Activated CD8-positive, alpha-beta memory T cell treated with anti-CD3 and anti-CD28 coated beads for 1 hour (primary cell): ENCODE data around the gene SIRT2.
"Not testable (repeated sequence)": the region's sequence is repeated elsewhere in the genome, so short reads cannot be mapped to it uniquely, and the experiment has no call there.

ENCODE experiments used
- DNase-seq, 2 donors: peaks; one replicate each; pipeline ENCODE4 v3.0.0-alpha.2; 2020; ENCODE audit warnings: low read depth in 1 of 2; ENCODE audit errors: extremely low read depth in 1 of 2

SIRT2 gene

GRCh38 chr19:38898788-38899446 is 501 bp downstream of the SIRT2 start:
- no peak for DNase-seq

DNA sequence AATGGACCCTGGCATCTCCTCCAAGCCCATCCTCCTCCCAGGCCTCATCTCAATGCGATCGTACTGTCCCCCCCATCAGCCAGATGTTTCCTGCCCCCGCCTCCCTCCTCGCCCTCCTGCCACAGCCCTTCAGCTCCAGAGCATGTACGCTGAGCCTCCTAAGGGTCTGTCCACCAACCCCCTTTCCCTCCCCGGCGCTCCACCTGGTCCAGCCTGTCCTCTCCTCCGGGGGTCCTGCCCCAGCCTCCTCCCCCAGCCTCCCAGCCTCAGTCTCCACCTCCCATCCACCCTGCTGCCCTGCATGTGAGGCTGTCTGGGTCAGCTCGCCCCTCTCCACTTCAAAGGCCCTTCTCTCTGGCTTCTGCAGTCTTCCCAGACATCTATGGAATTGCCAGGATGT is 4.5 kb downstream of the SIRT2 start:
- no peak for DNase-seq

DNA sequence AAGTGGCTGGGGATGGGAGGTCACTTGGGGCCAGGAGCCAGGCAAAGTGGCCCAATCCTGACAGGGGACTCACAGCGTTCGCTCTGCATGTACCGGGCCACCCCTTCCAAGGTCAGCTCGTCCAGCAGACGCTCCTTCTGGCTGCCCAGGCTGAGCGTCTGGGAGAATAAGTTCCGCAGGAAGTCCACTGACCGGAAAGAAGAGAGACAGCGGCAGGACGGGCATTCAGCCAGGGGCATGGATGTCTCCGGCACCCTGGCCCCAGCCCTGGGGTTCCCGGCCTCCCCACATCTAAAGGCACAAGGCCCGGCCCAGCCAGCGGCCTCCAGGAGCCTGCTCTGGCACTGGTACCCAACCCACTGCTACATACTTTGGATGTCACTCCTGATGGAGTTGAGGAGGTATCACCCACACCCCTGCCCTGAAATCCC is 6.1 kb downstream of the SIRT2 start:
- no peak for DNase-seq

- DNase-seq, result no peak
These were observed 6.6 kb downstream of the SIRT2 start for GRCh38 chr19:38892841-38893240.

DNA sequence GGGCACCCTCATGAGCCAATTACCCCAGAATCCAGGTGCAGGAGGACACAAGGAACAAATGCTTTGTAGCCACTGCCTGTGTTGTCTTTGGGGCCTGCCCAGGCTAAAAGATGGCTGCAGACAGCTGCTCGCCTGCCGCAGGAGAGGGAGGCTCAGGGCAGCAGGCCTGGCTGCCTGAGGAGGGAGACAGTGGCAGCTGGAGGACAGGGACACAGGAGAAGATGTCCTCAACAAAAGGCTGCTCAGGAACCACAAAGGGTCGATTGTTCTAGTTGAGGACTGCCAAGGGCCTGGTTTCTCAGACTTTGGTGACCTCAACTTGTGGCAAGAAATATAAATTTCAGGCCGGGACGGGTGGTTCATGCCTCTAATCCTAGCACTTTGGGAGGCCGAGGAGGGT is 7.6 kb downstream of the SIRT2 start:
- DNase-seq, result no peak

- DNase-seq, result no peak
These were observed 8.7 kb downstream of the SIRT2 start for GRCh38 chr19:38890686-38891085.

GRCh38 chr19:38889803-38890202 is 9.6 kb downstream of the SIRT2 start:
- DNase-seq, result no peak

DNA sequence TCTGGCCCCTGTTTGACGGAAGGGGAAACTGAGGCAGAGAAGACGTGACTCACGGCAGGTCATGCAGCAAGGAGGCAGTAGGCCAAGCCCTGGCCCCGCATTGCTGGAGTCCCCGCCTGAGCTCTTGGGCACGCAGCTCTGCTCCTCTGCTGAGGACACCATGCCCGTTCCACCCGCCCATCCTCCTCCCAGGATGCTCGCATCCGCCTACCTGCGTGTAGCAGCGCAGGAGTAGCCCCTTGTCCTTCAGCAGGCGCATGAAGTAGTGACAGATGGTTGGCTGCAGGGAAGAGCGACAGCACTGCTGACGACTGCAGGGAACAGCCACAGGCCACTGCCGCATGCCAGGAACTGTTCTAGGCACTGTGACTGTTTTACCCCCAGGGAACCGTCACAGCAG is 10.5 kb downstream of the SIRT2 start:
- DNase-seq, result no peak

- DNase-seq, result not testable (repeated sequence)
These were observed 14.7 kb downstream of the SIRT2 start for GRCh38 chr19:38884691-38885090.

GRCh38 chr19:38883286-38883685 is 16.1 kb downstream of the SIRT2 start:
- DNase-seq, result no peak

GRCh38 chr19:38880882-38881609 is 18.4 kb downstream of the SIRT2 start:
- no peak for DNase-seq

GRCh38 chr19:38880076-38880881 is 19.1 kb downstream of the SIRT2 start:
- DNase-seq, result no peak

DNA sequence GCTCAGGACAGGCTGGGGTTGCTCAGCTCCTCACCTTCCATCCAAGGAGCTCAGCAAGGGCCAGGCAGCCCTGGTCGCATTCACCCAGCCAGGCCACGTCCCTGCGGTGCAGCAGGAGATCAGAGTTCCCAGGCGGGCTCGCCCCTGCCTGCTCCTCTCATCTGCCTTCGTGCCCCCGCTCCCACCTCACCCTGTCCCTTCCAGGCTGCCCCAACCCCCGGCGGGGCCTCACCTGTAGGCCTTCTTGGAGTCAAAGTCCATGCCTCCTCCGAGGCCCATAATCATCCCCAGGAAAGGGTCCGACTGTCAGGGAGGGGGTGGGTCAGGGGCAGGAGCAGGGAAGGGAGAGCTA is 20.0 kb downstream of the SIRT2 start:
- DNase-seq, result no peak

GRCh38 chr19:38878575-38879399 is 20.6 kb downstream of the SIRT2 start:
- DNase-seq, result no peak

DNA sequence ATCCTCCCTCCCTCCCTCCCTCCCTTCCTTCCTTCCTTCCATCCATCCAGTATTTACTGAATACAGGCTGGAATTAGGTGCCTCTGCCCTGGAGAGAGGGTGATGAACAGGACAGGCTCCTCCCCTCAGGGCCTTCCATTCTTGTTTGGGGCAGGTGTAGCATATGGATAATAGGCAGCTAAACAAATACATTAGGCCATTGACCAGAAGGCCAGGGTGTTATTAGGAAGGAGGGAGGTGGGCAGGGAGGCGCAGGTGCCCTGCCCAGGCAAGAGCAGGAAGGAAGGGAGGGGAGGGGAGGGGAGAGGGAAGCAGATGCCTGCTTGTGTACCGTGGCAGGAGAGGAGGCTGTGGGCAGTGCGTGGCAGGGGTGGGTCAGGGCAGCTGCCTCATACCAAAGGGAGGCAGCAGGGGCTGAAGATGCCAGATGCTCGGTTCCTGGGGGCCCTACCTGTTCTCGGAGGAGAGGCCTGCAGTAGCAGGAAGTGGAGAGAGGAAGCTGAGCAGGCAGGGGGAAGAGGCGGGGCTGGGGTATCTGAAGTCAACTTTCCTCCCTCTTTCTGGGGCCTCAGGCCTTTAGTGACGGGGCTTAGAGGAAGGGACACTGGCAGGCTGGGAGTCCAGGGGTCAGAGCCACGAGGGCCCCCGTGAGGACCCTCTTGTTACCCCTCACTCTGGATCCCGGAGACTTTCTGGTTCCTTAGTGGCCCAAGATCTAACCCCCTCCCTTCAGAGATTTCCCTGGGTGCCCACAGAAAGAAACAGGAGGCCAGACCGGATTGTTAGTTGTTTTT is 21.4 kb downstream of the SIRT2 start, which contains the start of gene RINL:
RINL (minus strand) TSS at position 495 of the 794 bp plus-strand sequence. CDS start 1,533 bp downstream, outside the sequence.
- peak; percentile 32 to 55 for DNase-seq

DNA sequence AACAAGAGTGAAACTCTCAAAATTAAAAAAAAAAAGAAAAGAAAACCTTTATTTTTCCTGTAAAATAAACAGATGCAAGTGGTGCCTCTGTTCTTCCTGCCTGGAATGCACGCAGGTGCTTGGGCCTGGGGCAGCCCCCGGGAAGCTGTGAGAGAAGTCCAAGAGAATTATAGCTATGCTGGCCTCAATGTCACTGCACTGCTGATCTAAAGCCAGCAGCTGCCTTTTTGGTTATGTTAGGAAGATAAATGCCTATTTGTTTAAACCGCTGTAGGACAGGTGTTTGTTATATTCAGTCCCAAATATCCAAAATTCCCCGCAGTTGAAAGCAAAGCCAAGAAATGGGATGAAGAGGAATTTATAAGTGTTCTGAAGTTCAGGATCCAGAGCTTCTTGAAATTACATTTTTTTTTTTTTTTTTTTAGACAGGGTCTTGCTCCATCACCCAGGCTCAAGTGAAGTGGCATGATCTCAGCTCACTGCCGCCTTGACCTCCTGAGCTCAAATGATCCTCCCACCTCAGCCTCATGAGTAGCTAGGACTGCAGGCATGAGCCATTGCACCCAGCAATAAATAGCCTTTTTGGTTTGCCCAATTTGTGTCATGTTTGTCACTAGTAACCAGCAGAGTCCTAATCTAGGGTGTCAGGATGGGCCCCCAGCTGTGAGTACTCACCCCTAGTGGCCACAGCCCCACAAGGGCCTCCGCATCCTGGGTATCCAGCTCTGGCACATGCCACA is 23.6 kb downstream of the SIRT2 start:
- DNase-seq, result no peak

- not testable (repeated sequence) for DNase-seq
These were observed 26.0 kb downstream of the SIRT2 start for GRCh38 chr19:38873400-38873799.

DNA sequence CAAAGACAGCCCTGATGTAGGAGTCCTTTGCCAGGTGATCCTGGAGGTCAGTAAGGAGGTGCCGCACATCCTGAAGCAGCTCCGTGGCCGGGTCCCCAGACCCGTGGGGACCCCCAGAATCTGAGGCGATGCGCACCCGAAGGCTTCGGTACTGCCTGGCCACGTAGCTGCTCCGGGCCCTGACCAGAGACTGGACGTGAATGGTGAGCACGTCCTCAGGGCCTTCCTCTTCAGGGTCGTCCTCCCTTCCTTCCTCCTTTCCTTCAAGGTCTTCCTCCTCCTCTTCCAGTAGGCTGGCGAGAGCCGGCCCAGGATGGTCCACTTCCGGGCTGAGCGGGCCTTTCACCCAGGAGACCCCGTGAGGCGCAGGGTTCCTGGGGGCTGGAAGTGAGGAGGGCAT is 28.8 kb downstream of the SIRT2 start:
- no peak for DNase-seq
